ENCODE results near the gene CEMIP.

CEMIP gene

DNA sequence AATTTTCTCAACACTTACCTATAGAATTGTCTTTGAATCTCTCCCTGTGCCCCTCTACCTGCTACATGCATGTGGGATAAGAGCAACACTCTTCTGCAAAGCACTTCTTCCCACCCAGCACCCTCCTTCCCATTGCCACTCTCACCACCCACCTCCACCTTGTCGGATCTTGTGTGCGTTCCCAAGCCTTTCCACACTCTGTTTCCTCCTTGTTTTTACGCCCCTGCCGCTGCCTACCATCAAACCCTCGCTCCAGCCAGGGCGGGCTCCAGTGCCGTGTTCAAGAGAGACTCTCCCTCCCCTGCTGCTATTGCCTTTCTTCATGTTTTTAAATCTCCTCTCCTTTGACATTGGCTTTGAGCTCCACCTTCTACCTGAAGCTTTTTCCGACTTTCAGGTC, 43.8 kb upstream of the CEMIP start:
- no peaks in the 10 kb centered on the region for H3K9me2 ChIP-seq (replicated peaks; ENCODE audit: insufficient read depth, low read length)
- no peak overlapping the region for H3K4me2 ChIP-seq (ENCODE audit: low read depth, low read length, poor library complexity, severe bottlenecking)
- H3K9me3 ChIP-seq (ENCODE audit: insufficient read depth, low read length) = no peaks in the 10 kb centered on the region
- H3K27ac ChIP-seq (ENCODE audit: low read depth, low read length) = no peak overlapping the region
- no peak overlapping the region for H2AFZ ChIP-seq (ENCODE audit: low read depth, low read length, severe bottlenecking)
- no peaks in the 10 kb centered on the region for H3F3A ChIP-seq (ENCODE audit: insufficient read depth)
- H3K9ac ChIP-seq (ENCODE audit: low read length) = no peak overlapping the region
- H4K20me1 ChIP-seq (ENCODE audit: low read depth, low read length) = no peaks in the 10 kb centered on the region
- H3K79me2 ChIP-seq (ENCODE audit: insufficient read depth, low read length) = no peaks in the 10 kb centered on the region
- TF ChIP-seq EZH2phosphoT487 (conservative IDR thresholded peaks at IDR 0.05; ENCODE audit: low read length) = no peak
- TF ChIP-seq, protein P1, sequence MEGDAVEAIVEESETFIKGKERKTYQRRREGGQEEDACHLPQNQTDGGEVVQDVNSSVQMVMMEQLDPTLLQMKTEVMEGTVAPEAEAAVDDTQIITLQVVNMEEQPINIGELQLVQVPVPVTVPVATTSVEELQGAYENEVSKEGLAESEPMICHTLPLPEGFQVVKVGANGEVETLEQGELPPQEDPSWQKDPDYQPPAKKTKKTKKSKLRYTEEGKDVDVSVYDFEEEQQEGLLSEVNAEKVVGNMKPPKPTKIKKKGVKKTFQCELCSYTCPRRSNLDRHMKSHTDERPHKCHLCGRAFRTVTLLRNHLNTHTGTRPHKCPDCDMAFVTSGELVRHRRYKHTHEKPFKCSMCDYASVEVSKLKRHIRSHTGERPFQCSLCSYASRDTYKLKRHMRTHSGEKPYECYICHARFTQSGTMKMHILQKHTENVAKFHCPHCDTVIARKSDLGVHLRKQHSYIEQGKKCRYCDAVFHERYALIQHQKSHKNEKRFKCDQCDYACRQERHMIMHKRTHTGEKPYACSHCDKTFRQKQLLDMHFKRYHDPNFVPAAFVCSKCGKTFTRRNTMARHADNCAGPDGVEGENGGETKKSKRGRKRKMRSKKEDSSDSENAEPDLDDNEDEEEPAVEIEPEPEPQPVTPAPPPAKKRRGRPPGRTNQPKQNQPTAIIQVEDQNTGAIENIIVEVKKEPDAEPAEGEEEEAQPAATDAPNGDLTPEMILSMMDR (IDR thresholded peaks at IDR 0.05; ENCODE audit: insufficient read depth, low read length, poor library complexity, severe bottlenecking) = no peak
- no peaks in the 10 kb centered on the region for H3K36me3 ChIP-seq (ENCODE audit: low read length)
- no peak overlapping the region for H3K4me3 ChIP-seq (ENCODE audit: insufficient read depth, low read length, poor library complexity, severe bottlenecking)
- no peaks in the 10 kb centered on the region for H3K27me3 ChIP-seq (ENCODE audit: low read length)

DNA sequence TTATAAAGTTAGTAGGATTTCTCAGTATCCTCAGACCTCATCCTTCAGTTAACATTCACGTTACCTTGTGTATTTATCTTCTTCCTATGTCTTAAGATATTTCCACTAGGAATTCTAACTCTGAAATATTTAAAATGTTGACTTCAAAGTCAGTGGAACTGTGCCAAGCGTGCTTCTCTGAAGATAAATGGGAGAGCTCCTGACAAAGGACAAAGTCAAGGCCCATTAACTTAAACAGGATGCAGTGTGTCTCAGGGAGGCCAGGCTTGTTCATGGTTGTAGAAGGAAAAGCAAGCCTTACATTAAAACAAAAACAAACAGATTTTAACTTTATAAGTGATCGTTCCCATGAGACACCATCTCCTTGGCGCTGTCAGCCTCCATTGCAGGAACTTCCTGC, 42.6 kb upstream of the CEMIP start:
- no peaks in the 10 kb centered on the region for H4K20me1 ChIP-seq (ENCODE audit: low read depth, low read length)
- no peak overlapping the region for H3K4me2 ChIP-seq (ENCODE audit: low read depth, low read length, poor library complexity, severe bottlenecking)
- H3K4me3 ChIP-seq (ENCODE audit: insufficient read depth, low read length, poor library complexity, severe bottlenecking) = no peak overlapping the region
- H3K27ac ChIP-seq (ENCODE audit: low read depth, low read length) = no peak overlapping the region
- H3K79me2 ChIP-seq (ENCODE audit: insufficient read depth, low read length) = no peaks in the 10 kb centered on the region
- H3K27me3 ChIP-seq (ENCODE audit: low read length) = no peaks in the 10 kb centered on the region
- no peak overlapping the region for H2AFZ ChIP-seq (ENCODE audit: low read depth, low read length, severe bottlenecking)
- no peak for TF ChIP-seq EZH2phosphoT487 (conservative IDR thresholded peaks at IDR 0.05; ENCODE audit: low read length)
- H3F3A ChIP-seq (ENCODE audit: insufficient read depth) = no peaks in the 10 kb centered on the region
- H3K9me3 ChIP-seq (ENCODE audit: insufficient read depth, low read length) = no peaks in the 10 kb centered on the region
- H3K36me3 ChIP-seq (ENCODE audit: low read length) = no peaks in the 10 kb centered on the region
- H3K9ac ChIP-seq (ENCODE audit: low read length) = no peak overlapping the region
- no peaks in the 10 kb centered on the region for H3K9me2 ChIP-seq (replicated peaks; ENCODE audit: insufficient read depth, low read length)

DNA sequence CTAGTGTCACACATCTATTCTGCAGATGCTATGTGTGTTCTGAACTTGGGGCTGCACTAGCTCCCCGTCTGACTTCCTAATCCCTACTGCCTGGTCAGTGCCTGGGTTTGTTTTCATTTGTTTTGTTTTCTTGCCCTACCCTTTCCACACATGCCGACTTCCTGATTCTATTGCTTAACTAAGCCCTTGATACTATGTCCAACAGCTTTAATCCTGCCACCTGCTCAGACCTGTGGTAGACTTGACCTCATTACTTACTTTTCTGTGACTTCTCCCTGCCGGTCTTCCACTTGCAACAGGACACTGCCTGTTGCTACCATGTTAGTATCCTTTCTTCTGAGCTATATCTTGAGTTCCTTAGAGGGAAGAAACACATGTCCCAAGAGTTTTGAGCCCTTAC, 39.3 kb upstream of the CEMIP start:
- no peak overlapping the region for H3K9ac ChIP-seq (ENCODE audit: low read length)
- no peaks in the 10 kb centered on the region for H4K20me1 ChIP-seq (ENCODE audit: low read depth, low read length)
- no peaks in the 10 kb centered on the region for H3K27me3 ChIP-seq (ENCODE audit: low read length)
- H3K9me2 ChIP-seq (replicated peaks; ENCODE audit: insufficient read depth, low read length) = no peaks in the 10 kb centered on the region
- no peak overlapping the region for H3K27ac ChIP-seq (ENCODE audit: low read depth, low read length)
- H3K4me3 ChIP-seq (ENCODE audit: insufficient read depth, low read length, poor library complexity, severe bottlenecking) = no peak overlapping the region
- H3K4me2 ChIP-seq (ENCODE audit: low read depth, low read length, poor library complexity, severe bottlenecking) = no peak overlapping the region
- no peaks in the 10 kb centered on the region for H3K9me3 ChIP-seq (ENCODE audit: insufficient read depth, low read length)
- no peak overlapping the region for H2AFZ ChIP-seq (ENCODE audit: low read depth, low read length, severe bottlenecking)
- no peaks in the 10 kb centered on the region for H3K36me3 ChIP-seq (ENCODE audit: low read length)
- no peak for TF ChIP-seq EZH2phosphoT487 (conservative IDR thresholded peaks at IDR 0.05; ENCODE audit: low read length)
- TF ChIP-seq, protein P1 (IDR thresholded peaks at IDR 0.05; ENCODE audit: insufficient read depth, low read length, poor library complexity, severe bottlenecking) = no peak
- H3F3A ChIP-seq (ENCODE audit: insufficient read depth) = no peaks in the 10 kb centered on the region
- H3K79me2 ChIP-seq (ENCODE audit: insufficient read depth, low read length) = no peaks in the 10 kb centered on the region

DNA sequence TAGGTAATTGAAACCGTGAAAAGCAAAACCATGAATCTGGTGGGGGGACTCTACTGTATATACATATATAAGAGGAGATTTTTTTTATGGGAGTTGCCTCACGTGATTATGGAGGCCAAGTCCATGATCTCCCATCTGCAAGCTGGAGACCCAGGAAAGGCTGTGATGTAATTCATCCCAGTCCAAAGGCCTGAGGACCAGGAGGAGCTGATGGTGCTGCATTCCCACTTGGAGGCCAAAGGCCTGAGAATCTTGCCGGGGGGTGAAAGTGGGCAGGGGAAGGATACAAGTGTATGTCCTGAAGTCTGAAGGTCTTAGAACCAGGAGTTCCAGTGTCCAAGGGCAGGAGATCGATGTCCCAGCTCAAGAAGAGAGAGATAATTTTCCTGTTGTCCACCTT, 37.1 kb upstream of the CEMIP start:
- Histone ChIP-seq H3K36me3 (ENCODE audit: low read length) (no peaks in the 10 kb centered on the region), H3K9me3 (ENCODE audit: insufficient read depth, low read length) (no peaks in the 10 kb centered on the region), H3K9me2 (replicated peaks; ENCODE audit: insufficient read depth, low read length) (no peaks in the 10 kb centered on the region), H3K79me2 (ENCODE audit: insufficient read depth, low read length) (no peaks in the 10 kb centered on the region), H3K27ac (ENCODE audit: low read depth, low read length) (no peak overlapping the region), H3K9ac (ENCODE audit: low read length) (no peak overlapping the region), H3F3A (ENCODE audit: insufficient read depth) (no peaks in the 10 kb centered on the region), H3K4me3 (ENCODE audit: insufficient read depth, low read length, poor library complexity, severe bottlenecking) (no peak overlapping the region), H3K4me2 (ENCODE audit: low read depth, low read length, poor library complexity, severe bottlenecking) (no peak overlapping the region), H2AFZ (ENCODE audit: low read depth, low read length, severe bottlenecking) (no peak overlapping the region), H3K27me3 (ENCODE audit: low read length) (no peaks in the 10 kb centered on the region), H4K20me1 (ENCODE audit: low read depth, low read length) (no peaks in the 10 kb centered on the region)
- TF ChIP-seq EZH2phosphoT487 (conservative IDR thresholded peaks at IDR 0.05; ENCODE audit: low read length) = no peak
- TF ChIP-seq, protein P1 (IDR thresholded peaks at IDR 0.05; ENCODE audit: insufficient read depth, low read length, poor library complexity, severe bottlenecking) = no peak

All from SU-DHL-6 (cell line).